ENCODE measurements around the gene SPEG.

Gene SPEG

GRCh38 chr2:219414857-219415256 lies 19.8 kb upstream of the SPEG start:
- TF ChIP-seq CTCF (IDR thresholded peaks at IDR 0.05; ENCODE audit: borderline replicate concordance, insufficient read depth, low read depth, low read length): no peak
- H3K4me3 ChIP-seq (ENCODE audit: low read depth, low read length): no peak overlapping the region

DNA sequence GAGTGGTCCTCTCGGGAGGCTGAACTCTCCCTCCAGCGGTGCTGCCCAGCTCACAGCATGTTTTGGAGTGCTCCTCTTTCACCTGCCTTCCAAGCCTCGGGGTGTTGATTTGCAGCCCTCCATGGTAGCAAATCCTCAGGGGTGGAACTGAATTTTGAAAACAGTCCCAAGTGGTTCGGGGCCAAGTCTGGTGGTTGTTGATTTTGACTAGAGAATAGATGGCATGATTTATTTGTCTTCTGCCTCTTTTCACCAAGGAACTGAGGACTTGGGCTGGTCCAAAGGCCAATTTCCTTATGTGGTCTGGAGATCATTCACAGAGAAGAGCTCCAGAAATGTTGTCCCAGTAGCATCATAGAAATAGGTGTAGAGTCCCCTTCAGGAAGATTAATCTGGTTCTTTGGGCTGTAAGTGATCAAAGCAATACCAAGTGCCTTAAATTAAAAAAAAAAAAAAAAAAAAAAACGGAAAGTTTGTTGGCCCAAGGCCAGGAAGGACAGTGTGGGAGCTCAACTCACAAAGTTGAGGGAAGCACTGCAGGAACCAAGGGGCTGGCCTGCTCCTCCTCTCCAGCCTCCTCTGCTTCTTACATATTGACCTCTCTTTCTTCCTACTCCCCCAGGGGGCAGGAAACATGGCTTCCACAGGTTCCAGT lies 18.9 kb upstream of the SPEG start:
- TF ChIP-seq CTCF (IDR thresholded peaks at IDR 0.05; ENCODE audit: borderline replicate concordance, insufficient read depth, low read depth, low read length): no peak
- H3K4me3 ChIP-seq (ENCODE audit: low read depth, low read length): no peak overlapping the region

- TF ChIP-seq CTCF (IDR thresholded peaks at IDR 0.05; ENCODE audit: borderline replicate concordance, insufficient read depth, low read depth, low read length): no peak
- H3K4me3 ChIP-seq (ENCODE audit: low read depth, low read length): no peak overlapping the region
Observed at GRCh38 chr2:219416235-219416602, 18.4 kb upstream of the SPEG start.

- H3K4me3 ChIP-seq (ENCODE audit: low read depth, low read length): no peak overlapping the region
- TF ChIP-seq CTCF (IDR thresholded peaks at IDR 0.05; ENCODE audit: borderline replicate concordance, insufficient read depth, low read depth, low read length): no peak
Observed at GRCh38 chr2:219416938-219417337, 17.7 kb upstream of the SPEG start.

DNA sequence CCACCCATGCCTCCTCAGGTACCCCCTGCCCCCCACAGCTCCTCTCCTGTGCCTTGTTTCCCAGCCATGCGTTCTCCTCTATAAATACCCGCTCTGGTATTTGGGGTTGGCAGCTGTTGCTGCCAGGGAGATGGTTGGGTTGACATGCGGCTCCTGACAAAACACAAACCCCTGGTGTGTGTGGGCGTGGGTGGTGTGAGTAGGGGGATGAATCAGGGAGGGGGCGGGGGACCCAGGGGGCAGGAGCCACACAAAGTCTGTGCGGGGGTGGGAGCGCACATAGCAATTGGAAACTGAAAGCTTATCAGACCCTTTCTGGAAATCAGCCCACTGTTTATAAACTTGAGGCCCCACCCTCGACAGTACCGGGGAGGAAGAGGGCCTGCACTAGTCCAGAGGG lies 17.3 kb upstream of the SPEG start:
- no peak for TF ChIP-seq CTCF (IDR thresholded peaks at IDR 0.05; ENCODE audit: borderline replicate concordance, insufficient read depth, low read depth, low read length)
- no peak overlapping the region for H3K4me3 ChIP-seq (ENCODE audit: low read depth, low read length)

GRCh38 chr2:219418155-219419011 lies 16.3 kb upstream of the SPEG start, which contains the start of gene DES:
TSS of gene DES (plus strand) at chr2:219418377. CDS start at chr2:219418463, 86 bp downstream.
- TF ChIP-seq CTCF (IDR thresholded peaks at IDR 0.05; ENCODE audit: borderline replicate concordance, insufficient read depth, low read depth, low read length): no peak
- no peak within 1 kb of the TSS for H3K4me3 ChIP-seq (ENCODE audit: low read depth, low read length)

DNA sequence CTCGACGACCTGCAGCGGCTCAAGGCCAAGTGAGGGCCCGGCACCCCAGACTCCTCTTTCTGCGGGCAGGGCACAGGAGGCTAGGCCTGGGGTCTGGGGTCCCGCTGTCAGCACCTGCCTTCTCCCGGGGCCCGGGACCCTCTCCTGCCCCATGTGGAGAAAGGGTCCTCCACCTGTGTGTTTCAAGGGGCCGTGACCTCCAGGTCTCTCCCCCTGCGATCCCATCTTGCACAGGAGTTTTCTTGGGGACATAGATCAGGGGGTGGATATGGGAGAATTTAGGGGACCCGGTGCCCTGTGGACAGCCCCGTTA lies 15.7 kb upstream of the SPEG start:
- no peak overlapping the region for H3K4me3 ChIP-seq (ENCODE audit: low read depth, low read length)
- no peak for TF ChIP-seq CTCF (IDR thresholded peaks at IDR 0.05; ENCODE audit: borderline replicate concordance, insufficient read depth, low read depth, low read length)
